Activated CD8-positive, alpha-beta memory T cell treated with anti-CD3 and anti-CD28 coated beads, Interleukin-2, amount 50 U/mL, for 1 hour (primary cell): ENCODE data around the gene MFSD2A.
"Not testable (repeated sequence)": the region's sequence is repeated elsewhere in the genome, so short reads cannot be mapped to it uniquely, and the experiment has no call there.

Source experiments
- DNase-seq: peaks from one replicate; pipeline ENCODE4 v3.0.0-alpha.2; 2020; ENCODE audit errors: extremely low read depth

MFSD2A gene

DNA sequence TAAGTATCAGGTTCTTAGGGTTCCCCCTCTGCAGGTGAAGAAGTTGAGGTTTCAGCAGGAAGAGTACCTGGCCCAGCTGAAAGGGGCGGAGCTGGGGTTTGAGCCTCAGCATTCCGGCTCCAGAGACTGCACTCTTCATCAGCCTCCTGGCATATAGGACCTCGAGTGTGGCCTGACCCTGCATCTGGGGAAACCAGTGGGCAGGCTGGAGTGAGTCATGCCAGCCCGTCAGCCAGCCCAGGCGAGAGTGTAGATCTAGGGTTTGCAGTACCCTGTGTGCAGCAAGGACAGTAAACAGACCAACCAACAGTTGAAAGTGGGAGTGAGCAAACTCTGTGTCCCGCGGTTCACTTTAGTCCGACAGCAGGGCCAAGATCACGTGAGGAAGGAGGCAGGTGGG lies 14.1 kb downstream of the MFSD2A start:
- DNase-seq, result no peak

DNA sequence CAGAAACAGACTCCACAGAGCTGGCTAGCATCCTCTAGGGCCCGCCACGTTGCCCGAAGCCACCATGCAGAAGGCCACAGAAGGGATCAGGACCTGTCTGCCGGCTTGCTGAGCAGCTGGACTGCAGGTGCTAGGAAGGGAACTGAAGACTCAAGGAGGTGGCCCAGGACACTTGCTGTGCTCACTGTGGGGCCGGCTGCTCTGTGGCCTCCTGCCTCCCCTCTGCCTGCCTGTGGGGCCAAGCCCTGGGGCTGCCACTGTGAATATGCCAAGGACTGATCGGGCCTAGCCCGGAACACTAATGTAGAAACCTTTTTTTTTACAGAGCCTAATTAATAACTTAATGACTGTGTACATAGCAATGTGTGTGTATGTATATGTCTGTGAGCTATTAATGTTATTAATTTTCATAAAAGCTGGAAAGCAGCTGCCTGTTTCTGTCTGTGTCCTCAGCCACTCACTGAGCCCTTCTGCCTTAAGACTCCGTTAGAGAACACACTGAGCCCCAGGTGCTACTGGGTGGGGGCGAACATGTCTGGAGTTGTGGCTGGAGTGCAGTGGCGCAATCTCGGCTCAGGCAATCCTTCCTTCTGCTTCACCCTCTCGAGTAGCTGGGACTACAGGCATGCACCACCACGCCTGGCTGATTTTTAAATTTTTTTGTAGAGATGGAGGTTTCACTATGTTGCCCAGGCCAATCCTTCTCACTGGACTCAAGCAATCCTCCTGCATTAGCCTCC lies 14.8 kb downstream of the MFSD2A start:
- DNase-seq, result no peak

DNA sequence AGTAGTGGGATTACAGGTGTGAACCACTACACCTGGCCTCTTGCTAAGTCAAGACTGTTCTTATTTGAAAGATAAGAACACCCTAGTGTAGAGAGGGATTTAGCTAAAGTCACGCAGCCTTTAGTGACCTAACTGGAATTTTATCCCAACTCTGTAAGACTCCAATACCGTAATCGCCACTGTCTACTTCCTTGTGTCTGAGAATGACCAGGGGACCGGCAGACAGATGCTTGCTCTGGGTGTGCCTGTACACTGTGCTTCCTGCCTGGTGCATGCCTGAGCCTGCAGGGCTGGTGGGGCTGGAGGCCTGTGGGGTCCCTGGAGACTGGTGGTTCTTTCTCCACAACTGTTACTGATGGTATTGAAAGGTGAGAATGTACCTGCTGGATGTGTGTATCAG lies 15.3 kb downstream of the MFSD2A start:
- DNase-seq, result no peak

DNA sequence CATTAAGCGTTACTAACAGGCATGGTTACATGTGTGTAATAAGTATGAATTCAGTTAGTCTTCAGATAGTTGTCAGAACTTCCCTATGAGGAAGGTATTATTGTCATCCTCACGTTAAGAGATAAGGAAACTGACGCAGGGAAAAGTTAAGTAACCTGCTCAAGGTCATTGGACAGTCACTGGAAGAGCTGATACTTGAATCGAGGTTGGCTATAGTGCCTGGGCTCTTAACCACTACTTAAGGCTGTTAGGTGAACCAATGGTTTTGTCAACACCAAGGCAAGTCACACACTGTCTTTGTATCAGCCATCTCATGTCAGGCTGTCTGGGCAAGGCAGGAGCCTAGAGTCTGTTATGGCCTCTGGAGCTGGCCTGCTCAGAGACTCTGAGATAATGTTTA lies 16.2 kb downstream of the MFSD2A start:
- DNase-seq, result no peak

DNA sequence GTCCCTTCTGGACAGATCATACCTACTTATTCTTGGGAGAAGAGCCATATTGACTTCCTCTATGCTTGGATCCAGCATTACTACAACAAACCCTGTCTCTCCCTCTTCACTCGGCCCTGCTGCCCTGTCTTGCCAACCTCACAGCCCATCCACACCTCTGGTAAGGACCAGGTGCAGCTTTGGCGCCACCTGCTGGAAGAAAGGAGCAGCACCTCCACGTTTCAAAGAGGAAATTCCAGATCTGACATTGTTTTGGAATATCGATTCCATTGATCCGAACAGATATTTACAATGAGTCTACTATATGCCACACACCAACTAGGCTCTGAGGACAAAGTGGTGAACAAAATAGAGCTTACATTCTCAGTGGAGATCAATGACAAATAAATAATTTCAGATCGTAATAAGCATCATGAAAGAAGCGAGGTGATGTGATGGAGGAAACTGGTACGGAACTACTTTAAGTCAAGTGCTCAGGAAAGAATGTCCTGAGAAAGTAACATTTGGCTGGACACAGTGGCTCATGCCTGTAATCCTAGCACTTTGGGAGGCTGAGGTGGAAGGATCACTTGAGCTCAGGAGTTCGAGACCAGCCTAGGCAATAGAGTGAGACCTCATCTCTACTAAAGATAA lies 18.7 kb downstream of the MFSD2A start:
- peak; percentile 46 for DNase-seq

DNA sequence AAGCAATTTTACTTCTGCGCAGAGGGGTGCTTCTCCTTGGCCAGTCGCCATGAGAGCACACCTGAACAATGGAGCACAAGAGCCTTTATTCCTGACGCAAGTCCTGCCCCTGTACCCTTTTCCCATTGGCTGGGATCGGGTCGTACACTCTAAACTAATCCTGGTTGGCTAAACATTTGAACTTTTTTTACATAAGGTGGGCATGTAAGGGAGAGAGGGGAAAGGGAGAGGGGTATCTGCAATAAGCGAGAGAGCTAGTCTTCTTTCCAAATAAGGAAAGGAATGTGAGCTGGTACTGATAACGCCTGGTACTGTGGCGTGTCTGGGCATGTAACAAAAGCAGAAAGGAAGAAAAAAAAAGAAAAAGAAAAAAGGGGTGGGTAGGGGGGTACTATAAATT lies 21.8 kb downstream of the MFSD2A start:
- DNase-seq, result no peak

DNA sequence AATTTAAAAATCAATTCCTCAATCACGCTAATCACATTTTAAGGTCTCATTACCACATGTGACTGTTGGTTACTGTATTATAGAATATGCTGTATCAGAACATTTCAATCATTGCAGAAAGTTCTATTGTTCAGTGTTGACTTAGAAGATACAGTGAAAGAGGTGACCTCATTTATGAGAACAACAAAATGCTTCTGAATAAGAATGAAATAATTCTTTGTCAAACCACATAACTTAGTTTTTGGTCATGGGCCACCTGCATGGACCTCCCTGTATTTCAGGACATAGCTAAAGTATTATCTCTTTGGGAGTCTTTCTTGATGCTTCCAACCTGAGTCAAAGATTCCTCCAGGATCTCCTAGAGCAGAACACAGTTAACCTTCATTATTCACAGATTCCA lies 22.3 kb downstream of the MFSD2A start:
- DNase-seq, result no peak

DNA sequence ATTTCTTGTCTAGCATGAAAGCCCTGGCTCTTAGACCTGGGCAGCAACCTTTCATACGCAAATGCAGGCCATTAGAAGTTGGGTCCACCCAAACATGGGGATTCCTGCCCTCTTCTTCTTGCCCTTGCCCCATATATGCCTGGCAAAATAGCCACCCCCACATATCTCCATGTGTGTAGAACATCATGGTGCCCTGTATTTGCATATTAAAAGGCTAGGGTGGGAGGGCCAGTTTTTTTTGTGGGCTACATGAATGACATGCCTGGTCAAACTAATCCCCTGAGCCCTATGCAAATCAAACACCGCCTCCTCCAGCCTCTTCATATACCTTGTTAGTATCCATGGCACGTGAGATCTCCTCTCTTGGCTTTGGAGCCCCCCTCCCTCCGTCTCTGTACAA lies 24.7 kb downstream of the MFSD2A start:
- DNase-seq, result no peak

DNA sequence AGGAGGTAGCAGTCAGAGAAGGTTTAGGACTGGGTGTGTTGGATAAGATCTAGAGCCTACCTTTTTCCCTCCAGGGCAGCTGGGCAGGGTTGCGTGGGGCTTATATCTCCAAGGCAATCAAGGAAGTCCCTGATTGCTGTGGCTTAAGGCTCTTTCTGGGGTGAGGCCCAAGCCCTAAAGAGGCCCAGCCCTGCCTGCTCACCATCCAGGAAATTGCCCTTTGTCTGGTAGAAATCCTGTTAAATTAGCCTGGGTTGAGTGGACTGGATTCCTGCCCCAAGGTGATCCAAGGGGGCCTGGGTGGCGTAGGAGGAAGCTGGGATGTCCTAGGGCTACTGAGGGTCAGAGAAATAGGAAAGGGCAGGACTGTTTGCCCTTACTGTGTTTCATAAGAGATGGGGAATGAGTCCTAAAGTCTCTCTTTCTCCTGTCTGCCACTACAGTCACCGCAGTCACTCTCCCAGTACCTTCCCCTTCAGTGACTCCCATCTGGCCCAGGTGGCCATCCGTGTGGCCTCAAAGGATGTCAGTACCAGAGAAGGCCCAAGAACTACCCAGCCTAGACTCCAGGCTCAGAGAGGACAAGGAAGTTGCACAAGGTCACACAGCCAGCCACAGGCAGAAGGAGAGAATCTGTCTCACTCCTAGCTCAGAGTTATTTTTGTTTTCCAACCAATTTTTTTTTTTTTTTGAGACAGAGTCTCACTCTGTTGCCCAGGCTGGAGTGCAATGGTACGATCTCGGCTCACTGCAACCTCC lies 25.8 kb downstream of the MFSD2A start:
- DNase-seq, result no peak

DNA sequence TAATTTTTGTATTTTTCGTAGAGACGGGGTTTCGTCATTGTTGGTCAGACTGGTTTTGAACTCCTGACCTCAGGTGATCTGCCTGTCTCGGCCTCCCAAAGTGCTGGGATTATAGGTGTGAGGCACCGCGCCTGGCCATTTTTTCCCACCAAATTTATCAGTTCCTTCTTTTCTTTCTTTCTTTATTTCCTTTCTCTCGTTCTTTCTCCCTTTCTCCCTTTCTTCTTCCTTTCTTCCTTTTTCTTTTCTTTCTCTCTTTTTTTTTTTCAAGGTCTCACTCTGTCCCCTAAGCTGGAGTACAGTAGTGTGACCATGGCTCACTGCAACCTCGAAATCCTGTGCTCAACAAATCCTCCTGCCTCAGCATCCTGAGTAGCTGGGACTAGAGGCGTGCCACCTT lies 26.4 kb downstream of the MFSD2A start:
- DNase-seq, result no peak

DNA sequence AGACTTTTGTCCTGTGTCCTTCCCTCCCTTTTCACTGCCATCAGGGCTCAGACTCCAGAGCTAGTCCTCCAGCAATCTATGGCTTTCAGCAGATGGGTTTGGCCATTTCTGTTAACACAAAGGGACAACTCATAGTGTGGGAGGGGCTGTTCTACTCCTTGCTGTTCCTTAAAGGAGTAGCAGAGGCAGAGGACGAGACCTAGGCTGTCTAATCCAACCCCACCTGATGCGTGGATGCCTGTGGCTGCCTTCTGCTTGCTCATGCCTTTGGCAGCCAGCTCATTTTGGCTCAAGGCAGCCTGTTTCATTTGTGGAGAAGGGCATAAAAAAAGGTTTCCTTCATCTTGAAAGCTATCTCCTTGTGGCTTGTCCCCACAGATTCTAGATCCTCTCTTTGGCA lies 27.0 kb downstream of the MFSD2A start:
- DNase-seq, result no peak

DNA sequence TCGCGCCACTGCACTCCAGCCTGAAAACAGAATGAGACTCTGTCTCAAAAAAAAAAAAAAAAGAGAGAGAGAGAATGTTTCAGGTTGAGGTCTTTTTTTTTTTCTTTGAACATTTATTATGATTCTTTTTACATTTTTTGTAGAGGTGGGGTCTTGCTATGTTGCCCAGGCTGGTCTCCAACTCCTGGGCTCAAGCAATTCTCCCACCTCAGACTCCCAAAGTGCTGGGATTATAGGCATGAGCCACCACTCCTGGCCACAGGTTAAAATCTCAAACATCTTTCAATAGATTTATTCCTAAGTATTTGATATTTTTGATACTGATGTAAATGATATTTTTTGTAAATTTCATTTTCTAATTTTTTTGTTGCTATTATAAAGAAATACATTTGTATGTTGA lies 29.5 kb downstream of the MFSD2A start:
- DNase-seq, result not testable (repeated sequence)

DNA sequence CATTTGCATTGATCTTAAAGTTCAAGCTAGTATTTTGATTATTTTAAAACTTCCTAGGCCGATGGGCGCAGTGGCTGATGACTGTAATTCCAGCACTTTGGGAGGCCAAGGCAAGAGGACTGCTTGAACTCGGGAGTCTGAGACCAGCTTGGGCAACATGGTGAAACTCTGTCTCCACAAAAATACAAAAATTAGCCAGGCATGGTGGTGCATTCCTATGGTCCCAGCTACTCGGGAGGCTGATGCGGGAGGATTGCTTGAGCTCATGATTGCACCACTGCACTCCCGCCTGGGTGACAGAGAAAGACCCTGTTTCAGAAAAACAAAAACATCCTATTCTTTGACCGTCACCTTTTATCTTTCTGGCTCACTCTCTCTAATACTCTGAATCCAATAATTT lies 30.0 kb downstream of the MFSD2A start:
- no peak for DNase-seq

DNA sequence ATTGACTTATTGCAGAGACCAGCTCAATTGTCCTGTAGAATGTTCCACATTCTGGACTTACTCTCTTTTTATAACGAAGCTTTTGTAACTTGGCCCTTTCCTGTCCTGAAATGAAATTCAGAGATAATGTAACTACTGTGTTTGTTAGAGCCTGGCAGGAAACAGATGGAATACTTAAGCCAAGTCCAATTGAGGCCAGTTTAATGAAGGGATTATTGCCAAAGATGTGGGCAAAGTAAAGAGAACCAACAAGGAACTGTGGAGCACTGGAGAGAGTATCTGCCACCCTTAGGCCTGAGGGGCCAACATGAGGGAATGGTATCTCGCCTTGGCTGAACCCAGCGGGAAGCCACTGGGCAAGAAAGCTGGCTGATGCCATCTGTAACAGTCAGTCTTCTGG lies 32.9 kb downstream of the MFSD2A start:
- no peak for DNase-seq

DNA sequence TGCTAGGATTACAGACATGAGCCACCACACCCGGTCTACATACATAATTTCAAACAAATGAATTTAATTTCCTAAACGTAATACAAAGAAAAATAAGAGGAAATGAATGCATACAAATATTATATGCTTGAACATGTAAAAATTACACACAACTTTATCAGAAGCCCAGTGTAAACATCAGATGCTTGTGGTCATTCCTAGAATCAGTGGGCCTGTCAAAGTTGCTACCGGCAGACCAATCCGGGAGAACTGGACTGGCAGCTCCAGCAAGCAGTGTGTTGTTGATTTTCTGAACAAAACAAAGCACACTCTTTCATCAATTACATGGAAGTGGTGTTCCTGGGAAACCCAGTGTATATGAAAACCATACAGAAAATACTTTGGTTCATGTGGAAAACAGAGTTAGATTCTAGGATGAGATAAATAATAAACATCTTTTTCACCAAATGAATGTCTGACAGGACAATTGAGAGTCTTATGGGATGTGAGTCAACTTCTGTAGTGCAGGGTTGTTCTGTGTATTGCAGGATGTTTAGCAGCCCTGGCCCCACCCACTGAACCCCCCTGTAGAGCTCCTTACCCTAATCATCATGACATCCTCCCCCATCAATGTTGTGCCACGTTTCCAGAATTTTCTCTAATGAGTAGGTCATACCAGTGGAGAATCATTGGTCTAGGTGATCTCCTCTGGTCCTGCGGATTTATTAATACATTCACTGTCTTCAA lies 33.8 kb downstream of the MFSD2A start:
- DNase-seq, result no peak

DNA sequence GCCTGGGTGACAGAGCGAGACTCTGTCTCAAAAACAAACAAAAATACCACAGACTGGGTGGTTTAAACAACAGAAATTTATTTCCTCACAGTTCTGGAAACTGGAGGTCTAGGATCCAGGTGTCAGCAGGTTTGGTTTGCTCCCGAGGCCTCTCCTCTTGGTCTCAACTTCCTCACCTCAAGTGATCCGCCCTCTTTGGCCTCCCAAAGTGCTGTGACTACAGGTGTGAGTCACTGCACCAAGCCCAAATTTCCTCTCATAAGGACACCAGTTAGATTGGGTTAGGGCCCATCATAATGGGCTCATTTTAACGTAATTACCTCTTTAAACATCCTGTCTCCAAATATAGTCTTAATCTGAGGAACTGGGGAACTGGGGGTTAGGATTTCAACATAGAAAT lies 35.5 kb downstream of the MFSD2A start:
- DNase-seq, result no peak

DNA sequence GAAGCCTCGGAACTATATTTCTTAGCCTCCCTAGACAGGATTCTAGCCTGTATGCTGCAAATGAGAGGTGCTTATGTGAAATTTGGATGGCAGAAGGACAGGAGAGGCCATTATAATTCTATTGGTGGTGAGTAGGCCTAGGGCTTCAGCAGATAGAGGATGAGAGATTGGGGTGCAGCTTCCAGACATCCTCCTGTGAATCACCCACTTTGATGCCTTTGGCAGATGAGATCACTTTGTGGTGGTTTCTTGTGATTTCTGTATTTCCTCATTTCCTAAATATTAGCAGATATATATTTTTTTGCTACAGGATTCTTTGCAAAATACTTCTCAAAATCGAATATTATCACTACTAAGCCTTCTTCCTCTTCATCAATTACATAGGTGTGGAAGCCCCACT lies 37.3 kb downstream of the MFSD2A start:
- DNase-seq, result no peak

DNA sequence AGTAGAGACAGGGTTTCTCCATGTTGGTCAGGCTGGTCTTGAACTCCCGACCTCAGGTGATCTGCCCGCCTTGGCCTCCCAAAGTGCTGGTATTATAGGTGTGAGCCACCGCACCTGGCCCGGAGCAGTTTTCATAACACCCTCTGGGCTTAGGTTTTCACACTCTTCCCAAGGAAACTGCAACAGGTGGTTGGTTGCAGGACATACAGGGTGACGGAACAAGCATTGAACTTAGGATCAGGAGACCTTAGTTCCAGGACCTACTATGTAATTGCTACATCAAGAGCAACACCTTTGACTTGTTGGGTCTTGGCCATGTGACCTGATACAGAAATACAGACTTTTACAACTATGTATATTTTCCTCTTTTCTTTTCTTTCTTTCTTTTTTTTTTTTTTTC lies 37.9 kb downstream of the MFSD2A start:
- no peak for DNase-seq

DNA sequence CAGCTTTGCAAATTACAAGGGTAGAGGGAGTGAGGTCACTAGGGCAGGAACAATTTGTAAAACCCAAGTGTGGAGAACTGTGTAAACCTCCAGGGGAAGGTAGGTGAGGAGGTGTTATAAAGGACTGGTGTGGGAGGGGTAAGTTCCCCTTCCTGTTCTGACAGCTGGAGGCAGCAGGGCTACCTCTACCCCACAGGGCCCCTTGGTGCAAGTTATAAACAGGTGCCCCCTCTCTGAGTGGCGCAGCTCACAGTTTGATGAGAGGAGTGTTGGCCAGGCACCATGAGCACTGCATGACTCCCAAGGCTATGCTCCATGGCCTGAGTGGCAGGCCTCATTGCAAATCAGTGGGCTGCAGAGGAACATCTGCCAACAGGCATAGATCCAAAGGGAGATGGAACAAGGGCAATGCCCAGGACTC lies 41.0 kb downstream of the MFSD2A start:
- DNase-seq, result no peak

DNA sequence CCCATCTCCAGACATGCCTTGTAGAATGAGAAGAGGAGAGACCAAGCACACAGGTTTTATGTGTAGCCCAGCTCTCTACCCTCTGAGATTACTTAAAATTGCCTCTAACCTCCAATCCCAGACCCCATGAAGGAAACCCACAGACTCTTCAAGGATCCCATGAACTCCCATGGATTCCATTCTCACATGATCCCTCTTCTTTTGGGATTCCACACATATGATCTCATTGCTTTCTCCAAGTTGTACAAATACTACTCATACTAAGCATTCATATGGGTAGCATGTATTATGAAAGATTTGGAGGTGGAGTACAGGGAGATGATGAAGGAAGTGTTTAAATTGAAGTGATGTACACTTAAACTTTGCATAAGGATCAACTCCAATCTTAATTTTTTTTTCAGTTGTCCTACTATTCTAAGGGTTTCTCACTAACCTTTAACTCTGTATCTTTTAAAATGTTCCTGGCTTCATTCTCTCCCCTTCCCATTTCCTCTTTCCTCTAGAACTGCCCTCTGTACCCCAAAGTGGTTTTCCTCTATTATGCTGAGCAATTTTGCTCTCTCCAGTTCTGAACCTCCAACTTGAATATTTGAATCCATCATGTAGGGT lies 41.6 kb downstream of the MFSD2A start:
- no peak for DNase-seq

DNA sequence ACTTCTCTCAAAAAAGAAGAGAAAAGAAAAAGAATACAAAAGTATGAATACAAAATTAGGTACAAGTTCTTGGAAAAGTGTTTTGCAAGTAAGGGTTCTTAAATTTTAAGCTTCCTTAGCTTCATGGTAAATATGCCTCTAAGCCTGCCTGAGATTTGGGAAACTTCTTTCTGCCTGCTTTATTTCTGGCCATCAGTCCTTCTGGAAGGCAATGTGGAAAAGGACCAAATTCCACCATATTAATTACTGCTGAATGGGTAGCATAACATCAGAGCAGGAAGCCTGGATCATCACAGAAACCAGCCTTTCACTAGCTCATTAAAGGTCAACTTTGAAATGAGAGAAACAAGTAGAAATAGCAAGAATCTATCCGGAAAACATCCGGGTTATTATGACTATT lies 46.5 kb downstream of the MFSD2A start:
- DNase-seq, result no peak
